Measurements from ENCODE around the gene DOCK2.

DNA sequence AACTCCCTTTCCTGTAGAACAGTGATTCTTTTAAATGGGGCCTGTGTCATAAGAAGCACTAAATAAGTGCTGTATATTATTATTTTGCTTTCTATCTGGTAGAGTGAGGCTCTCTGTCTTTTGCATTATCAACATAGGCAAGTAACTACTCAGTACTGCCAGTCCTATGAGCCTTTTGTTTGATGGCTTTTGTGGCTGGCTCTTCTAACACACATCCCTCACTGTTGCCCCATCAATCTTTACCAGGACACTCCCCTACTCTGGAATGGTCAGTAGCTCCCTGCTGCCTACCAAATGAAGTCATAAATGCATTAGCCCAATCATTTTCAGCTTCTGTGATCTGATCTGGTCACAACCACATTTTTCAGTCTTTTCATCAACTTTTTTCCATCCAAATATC, 205.6 kb downstream of the DOCK2 start:
- TF ChIP-seq, protein P1, sequence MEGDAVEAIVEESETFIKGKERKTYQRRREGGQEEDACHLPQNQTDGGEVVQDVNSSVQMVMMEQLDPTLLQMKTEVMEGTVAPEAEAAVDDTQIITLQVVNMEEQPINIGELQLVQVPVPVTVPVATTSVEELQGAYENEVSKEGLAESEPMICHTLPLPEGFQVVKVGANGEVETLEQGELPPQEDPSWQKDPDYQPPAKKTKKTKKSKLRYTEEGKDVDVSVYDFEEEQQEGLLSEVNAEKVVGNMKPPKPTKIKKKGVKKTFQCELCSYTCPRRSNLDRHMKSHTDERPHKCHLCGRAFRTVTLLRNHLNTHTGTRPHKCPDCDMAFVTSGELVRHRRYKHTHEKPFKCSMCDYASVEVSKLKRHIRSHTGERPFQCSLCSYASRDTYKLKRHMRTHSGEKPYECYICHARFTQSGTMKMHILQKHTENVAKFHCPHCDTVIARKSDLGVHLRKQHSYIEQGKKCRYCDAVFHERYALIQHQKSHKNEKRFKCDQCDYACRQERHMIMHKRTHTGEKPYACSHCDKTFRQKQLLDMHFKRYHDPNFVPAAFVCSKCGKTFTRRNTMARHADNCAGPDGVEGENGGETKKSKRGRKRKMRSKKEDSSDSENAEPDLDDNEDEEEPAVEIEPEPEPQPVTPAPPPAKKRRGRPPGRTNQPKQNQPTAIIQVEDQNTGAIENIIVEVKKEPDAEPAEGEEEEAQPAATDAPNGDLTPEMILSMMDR (conservative IDR thresholded peaks at IDR 0.05; ENCODE audit: low read length), result no peak
- no peak for TF ChIP-seq EZH2phosphoT487 (IDR thresholded peaks at IDR 0.05; ENCODE audit: borderline replicate concordance)

Data from Loucy (cell line).